Measurements from ENCODE around the gene NPM3.

Gene NPM3

DNA sequence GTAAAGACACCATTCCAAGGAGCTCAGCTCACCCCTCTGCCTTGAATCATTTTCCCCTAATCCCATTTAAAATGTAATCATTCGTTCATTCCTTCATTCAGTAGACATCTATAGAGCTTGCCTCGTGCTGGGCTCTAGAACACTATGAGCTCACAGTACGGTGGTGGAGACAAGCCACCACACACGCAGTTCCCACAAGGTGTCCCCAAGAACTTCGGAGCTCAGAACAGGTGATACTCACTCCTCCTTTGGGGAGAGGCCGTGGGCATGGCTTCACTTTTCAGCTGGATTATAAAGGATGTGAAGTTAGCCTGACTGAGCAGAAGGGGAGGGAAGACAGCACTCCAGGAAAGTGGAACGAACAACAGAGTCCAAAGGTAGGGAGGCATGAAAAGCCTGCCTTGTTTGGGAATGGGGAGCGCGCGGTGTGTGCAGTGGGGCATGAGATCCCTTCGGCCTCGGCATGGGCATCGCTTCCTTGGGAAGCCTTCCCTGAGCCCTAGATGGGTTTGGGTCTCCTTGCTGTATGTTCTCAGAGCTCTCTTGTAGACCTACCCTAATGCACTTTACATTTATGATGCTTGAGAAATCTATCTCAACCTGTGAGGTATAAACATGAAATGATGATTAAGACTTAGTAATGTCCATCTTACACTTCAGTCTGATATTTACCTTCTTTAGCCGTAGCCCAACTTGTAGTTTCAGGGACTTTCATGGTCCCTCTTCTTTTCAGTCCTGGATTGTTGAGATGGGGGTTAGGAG lies 35.8 kb upstream of the NPM3 start:
- Histone ChIP-seq H3K36me3 (ENCODE audit: control insufficient read depth, insufficient read depth, low read length) (no peaks in the 10 kb centered on the region), H3K4me3 (replicated peaks; ENCODE audit: low read depth, low read length) (peak overlapping the region; percentile 53), H3K27me3 (replicated peaks; ENCODE audit: control insufficient read depth, insufficient read depth, low read length) (no peaks in the 10 kb centered on the region)
- no peak for TF ChIP-seq CTCF (IDR thresholded peaks at IDR 0.05; ENCODE audit: insufficient read depth, low read length, poor library complexity, severe bottlenecking)
- DNase-seq (ENCODE audit: extremely low read depth, insufficient read length), result no peak

DNA sequence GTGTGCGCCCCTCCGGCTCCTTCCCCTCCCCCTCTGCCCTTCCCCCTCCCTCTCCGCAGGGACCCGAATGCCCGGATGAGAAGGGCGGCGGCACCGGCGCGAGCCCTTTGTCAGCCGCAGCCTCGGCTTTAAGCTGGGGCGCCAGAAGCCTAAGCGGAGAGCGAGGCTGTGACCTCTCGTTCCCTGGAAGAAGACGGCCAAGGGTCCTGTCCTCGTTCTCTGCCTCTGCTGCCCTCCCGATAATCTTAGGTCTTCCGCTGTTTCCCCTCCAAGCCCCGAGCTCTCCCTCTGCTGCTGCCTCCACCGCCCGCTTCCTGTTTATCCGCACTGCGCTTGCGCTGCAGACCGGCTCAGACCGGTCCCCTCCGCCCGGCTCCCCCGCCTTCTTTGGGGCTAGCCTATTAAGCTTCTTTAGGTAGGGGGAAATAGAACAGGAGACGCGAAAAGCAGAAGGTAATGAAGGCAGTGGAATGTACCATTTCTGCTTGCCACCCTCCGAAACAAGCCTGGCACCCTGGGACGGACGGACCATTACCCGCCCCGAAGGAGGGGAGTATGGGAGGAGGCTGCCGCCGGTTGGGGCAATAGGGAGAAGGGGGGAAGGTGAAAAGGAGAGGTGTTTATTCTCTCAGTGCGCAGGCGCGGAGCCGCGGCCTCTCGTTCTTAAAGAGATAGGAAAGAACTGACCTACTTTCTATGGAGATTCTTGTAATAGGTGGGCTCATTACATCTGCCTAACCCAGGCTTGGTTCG lies 35.0 kb upstream of the NPM3 start, which contains the start of gene OGA:
OGA (minus strand) TSS at position 326 of the 753 bp plus-strand sequence. CDS start 422 bp downstream, outside the sequence.
- TF ChIP-seq CTCF (IDR thresholded peaks at IDR 0.05; ENCODE audit: insufficient read depth, low read length, poor library complexity, severe bottlenecking), result no peak
- Histone ChIP-seq H3K4me3 (replicated peaks; ENCODE audit: low read depth, low read length) (peak within 1 kb of the TSS; percentile 82), H3K36me3 (ENCODE audit: control insufficient read depth, insufficient read depth, low read length) (no peaks in the 10 kb centered on the region), H3K27me3 (replicated peaks; ENCODE audit: control insufficient read depth, insufficient read depth, low read length) (no peaks in the 10 kb centered on the region)
- DNase-seq (ENCODE audit: extremely low read depth, insufficient read length), result peak; percentile 98

DNA sequence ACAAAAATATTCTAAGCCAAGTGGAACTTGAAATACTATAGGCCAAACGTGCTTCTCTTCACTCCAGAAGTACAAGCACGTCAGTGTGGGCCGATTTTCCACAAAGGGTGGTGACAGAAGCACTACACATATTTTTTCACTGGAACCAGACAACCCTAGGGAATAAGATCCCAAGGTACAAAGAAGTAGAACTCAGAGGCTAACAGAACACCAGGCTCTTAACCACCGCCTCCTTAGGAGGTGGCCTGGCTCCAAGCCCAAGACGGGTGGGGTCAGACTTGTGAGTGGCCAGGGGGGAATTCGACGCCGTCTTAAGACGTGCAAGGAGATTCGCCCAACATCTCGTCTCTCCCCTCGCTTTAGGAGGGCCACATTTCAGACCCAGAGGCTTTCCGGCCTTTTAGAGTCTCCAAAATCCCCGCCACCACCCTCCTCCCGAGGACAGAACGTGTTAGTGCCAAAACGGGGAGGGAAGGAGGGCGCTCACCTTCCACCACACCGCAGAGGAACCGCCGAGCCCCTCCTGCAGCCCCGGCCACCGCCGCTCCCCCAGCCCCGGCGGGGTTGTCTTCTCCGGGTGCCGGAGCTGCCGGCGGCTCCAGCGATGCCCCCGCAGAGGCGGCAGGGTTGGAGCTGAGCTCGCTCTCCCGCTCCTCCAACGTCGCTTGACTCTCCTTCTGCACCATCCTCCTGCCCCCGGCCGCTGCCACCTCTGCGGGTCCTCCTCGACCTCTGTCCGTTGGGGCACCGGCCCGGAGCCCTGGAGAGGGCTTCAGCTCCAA lies 34.3 kb upstream of the NPM3 start:
- DNase-seq (ENCODE audit: extremely low read depth, insufficient read length), result peak; percentile 46
- TF ChIP-seq CTCF (IDR thresholded peaks at IDR 0.05; ENCODE audit: insufficient read depth, low read length, poor library complexity, severe bottlenecking), result no peak
- peaks cover under 1% of the 10 kb centered on the region; the same call in 1 of the 2 replicates for H3K36me3 ChIP-seq (ENCODE audit: control insufficient read depth, insufficient read depth, low read length)
- H3K27me3 ChIP-seq (replicated peaks; ENCODE audit: control insufficient read depth, insufficient read depth, low read length), result no peaks in the 10 kb centered on the region
- H3K4me3 ChIP-seq (replicated peaks; ENCODE audit: low read depth, low read length), result peak overlapping the region; percentile 82

DNA sequence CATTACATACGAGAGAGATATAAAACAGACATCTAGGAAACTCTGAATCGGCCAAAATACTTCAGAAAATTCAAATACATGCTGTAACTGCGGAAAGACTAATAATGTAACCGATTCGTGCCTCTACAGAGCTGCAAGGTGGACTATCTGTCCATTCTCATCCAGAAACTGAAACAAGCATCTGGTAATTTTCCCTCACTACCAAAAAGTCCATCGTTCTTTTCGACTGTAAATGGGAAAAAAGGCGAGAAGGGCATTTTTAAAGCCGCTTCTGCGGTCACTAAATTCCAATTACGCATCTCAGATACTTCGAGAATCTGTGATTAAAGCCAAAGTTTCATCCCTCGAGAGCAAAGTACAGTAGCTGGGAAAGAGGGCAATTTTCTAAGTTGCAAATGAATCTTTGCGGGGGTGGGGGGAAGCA lies 33.7 kb upstream of the NPM3 start:
- no peaks in the 10 kb centered on the region for H3K27me3 ChIP-seq (replicated peaks; ENCODE audit: control insufficient read depth, insufficient read depth, low read length)
- peak overlapping the region; percentile 82 for H3K4me3 ChIP-seq (replicated peaks; ENCODE audit: low read depth, low read length)
- H3K36me3 ChIP-seq (ENCODE audit: control insufficient read depth, insufficient read depth, low read length), result peaks cover 2% of the 10 kb centered on the region; the same call in 1 of the 2 replicates
- no peak for TF ChIP-seq CTCF (IDR thresholded peaks at IDR 0.05; ENCODE audit: insufficient read depth, low read length, poor library complexity, severe bottlenecking)
- no peak for DNase-seq (ENCODE audit: extremely low read depth, insufficient read length)

GRCh38 chr10:101816376-101816775 lies 33.1 kb upstream of the NPM3 start:
- DNase-seq (ENCODE audit: extremely low read depth, insufficient read length), result no peak
- peak overlapping the region; percentile 82 for H3K4me3 ChIP-seq (replicated peaks; ENCODE audit: low read depth, low read length)
- peaks cover 3% of the 10 kb centered on the region; the same call in 1 of the 2 replicates for H3K36me3 ChIP-seq (ENCODE audit: control insufficient read depth, insufficient read depth, low read length)
- TF ChIP-seq CTCF (IDR thresholded peaks at IDR 0.05; ENCODE audit: insufficient read depth, low read length, poor library complexity, severe bottlenecking), result no peak
- no peaks in the 10 kb centered on the region for H3K27me3 ChIP-seq (replicated peaks; ENCODE audit: control insufficient read depth, insufficient read depth, low read length)

Measured in GM06990 (cell line).